ENCODE measurements around the gene SRSF12. TPM values are rescaled to one million over a fixed set of nuclear protein-coding genes. Genes with fewer than 3 reads are reported as not detected.

The SRSF12 gene
- total RNA-seq, 4 donors from 2014 or later = under 0.01 to 1.7 (median 0.60) TPM; not detected in 1

DNA sequence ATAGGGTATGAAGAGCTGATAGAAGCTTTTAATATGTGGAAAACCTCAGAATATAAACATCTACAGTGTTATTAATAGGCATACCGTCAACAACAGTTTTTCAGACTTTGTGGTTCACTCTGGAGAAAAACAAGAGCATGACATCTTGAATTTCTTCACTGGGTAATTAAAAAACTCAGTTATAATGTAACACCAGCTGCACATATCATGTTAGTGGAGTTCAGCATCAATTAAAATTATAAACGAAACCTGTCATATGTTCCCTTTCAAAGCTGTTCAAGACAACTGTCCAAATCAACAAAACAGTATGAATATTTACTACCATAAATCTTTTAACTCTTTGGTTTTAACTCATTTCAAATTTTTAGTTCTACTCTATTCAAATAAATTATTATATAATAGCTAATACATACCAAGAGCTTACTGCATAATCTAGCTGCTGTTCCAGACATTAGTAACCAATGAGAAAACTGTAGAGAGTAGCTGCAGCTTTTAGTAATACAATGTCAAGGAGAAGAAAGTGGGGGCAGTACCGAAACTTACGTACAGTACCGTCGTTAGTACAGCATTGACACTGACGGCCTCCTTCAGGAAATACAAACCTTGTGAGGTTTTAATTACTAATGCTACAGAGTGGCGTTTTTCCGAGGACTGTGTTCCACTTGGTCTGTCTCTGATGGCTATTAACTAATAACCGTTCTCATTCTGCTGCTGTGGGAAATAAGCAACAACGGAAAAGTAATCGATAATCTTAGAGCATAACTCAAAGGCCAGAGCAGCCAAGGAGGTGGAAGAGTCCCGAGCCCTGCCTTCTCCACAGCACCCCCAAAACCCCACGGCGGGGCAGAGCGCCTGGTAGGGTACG is 27.5 kb upstream of the SRSF12 start:
- Histone ChIP-seq H3K27ac (peak overlapping the region; percentile 67 to 93 (median 87)), H3K36me3 (no peaks in the 10 kb centered on the region), H3K4me1 (peaks cover 0 to 25% (median 8%) of the 10 kb centered on the region in 4 donors), H3K27me3 (no peaks in the 10 kb centered on the region), H3K4me3 (peak overlapping the region; percentile 76 to 99 (median 90)), H3K9me3 (no peaks in the 10 kb centered on the region)
- TF ChIP-seq EP300 (IDR thresholded peaks at IDR 0.05) = no peak
- TF ChIP-seq, protein P1, sequence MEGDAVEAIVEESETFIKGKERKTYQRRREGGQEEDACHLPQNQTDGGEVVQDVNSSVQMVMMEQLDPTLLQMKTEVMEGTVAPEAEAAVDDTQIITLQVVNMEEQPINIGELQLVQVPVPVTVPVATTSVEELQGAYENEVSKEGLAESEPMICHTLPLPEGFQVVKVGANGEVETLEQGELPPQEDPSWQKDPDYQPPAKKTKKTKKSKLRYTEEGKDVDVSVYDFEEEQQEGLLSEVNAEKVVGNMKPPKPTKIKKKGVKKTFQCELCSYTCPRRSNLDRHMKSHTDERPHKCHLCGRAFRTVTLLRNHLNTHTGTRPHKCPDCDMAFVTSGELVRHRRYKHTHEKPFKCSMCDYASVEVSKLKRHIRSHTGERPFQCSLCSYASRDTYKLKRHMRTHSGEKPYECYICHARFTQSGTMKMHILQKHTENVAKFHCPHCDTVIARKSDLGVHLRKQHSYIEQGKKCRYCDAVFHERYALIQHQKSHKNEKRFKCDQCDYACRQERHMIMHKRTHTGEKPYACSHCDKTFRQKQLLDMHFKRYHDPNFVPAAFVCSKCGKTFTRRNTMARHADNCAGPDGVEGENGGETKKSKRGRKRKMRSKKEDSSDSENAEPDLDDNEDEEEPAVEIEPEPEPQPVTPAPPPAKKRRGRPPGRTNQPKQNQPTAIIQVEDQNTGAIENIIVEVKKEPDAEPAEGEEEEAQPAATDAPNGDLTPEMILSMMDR (IDR thresholded peaks at IDR 0.05) = no peak
- TF ChIP-seq POLR2A (IDR thresholded peaks at IDR 0.05) = no peak
- 3 to 4% methylated on average over 13 to 17 of the region's 17 CpGs for WGBS, 2 donors
- DNase-seq (ENCODE audit: low spot score in 2 of 2) = no peak

DNA sequence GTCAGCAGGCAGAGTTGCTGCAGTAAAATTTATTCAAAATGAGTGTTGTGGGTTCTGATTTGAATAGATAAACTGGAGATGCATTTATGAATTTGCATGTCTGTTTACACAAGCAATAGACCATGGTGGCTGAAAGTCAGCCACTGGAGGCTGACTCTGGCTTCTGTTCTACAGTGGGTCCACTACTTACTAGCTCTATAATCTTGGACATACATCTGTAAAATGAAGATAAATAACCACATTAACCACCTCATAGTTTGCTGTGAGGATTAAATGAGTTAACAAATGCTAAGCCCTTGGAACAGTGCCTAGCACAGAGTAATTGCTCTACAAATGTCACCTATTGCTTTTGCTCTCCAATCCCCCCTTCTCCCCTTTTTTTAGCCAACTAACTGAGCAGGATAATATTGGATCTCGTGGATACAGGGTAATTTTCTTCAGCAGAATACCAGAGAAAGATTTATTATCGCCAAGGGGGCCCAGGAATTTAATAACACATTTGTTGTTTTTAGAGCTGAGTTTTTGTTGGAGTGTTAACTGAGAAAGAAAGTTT is 26.6 kb upstream of the SRSF12 start:
- Histone ChIP-seq H3K4me1 (peaks cover 0 to 25% (median 8%) of the 10 kb centered on the region in 4 donors), H3K27me3 (no peaks in the 10 kb centered on the region), H3K9me3 (no peaks in the 10 kb centered on the region), H3K27ac (peak overlapping the region in 2 of 4 donors; percentile 5 to 31), H3K36me3 (no peaks in the 10 kb centered on the region), H3K4me3 (no peak overlapping the region)
- DNase-seq (ENCODE audit: low spot score in 2 of 2) = no peak
- no peak for TF ChIP-seq POLR2A (IDR thresholded peaks at IDR 0.05)
- no peak for TF ChIP-seq EP300 (IDR thresholded peaks at IDR 0.05)
- TF ChIP-seq, protein P1 (IDR thresholded peaks at IDR 0.05) = no peak
- WGBS, 2 donors = 21 to 25% methylated on average over 2 of the region's 2 CpGs

DNA sequence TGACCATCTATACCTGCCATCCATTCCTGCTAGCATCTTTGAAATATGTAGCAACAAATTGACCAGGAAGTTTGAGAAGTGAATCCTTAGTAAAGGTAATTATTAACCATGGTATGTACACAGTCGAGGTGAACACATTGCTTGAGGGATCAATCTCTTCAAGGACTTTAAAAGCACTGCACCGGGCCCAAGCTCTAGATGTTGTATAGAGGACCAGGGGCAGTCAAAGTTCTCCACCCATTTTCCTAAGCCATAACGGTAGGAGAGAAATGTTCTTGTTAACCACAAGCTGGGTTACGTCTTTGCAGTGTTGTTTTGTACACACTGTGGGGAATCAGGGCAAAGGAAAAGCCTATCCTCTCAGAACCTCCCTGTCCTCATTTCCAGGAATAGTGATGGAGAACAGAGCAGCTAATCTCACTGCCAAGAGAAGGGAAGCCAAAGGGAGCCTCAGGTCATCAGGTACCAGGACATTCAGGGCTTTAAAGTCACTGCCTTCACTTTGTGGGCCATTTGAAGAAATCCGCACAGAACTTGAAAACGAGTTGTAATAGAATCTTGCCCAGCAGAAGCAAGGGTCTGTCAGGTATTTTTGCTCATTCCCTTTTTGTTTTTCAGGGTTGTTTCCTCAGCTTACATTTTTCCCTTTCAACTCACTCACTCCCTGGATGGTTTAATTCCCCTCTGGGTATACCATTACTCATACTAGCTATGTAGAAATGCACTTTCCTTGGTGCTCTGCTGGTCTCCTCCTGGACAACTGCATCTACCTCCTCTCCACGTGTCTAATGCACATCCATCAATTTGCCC is 22.7 kb upstream of the SRSF12 start:
- Histone ChIP-seq H3K9me3 (no peaks in the 10 kb centered on the region), H3K27ac (no peak overlapping the region), H3K4me1 (peaks cover 0 to 15% (median 4%) of the 10 kb centered on the region in 4 donors), H3K4me3 (no peak overlapping the region), H3K27me3 (no peaks in the 10 kb centered on the region), H3K36me3 (no peaks in the 10 kb centered on the region)
- DNase-seq (ENCODE audit: low spot score in 2 of 2) = no peak
- WGBS, 2 donors = 68 to 71% methylated on average over 7 of the region's 7 CpGs
- TF ChIP-seq, protein P1 (IDR thresholded peaks at IDR 0.05) = no peak
- TF ChIP-seq POLR2A (IDR thresholded peaks at IDR 0.05) = no peak
- TF ChIP-seq EP300 (IDR thresholded peaks at IDR 0.05) = no peak

DNA sequence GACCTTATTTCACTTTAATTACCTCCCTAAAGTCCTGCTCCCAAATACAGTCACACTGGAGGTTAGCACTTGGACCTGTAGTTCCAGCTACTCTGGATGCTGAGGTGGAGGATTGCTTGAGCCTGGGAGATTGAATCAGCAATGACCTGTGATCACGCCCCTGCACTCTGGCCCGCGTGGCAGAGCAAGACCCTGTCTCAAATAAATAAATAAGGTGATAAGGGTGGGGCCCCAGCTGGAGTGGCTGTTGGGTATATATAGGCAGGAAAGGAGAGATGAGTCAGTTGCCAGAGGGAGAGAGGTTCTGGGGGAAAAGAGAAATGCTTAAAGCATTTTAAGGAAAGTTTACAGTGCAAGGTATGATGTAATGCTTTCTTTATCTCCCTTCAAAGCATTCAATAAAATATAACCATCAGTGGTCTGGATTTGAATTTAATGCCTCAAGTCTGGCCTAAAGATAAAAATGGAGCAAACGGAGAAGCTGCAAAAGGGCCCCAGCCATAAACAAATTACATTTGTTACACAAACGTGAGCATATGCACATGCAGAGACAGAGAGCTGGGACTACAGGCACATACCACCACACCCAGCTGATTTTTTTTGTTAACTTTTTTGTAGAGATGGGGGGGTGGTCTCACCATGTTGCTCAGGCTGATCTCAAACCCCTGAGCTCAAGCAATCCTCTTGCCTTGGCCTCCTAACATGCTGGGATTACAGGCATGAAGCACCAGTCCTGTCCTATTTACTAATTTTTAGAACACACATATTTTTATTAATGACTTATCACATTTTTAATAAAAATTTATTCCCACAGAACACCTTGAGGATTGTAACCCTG is 21.9 kb upstream of the SRSF12 start:
- no peak for TF ChIP-seq EP300 (IDR thresholded peaks at IDR 0.05)
- TF ChIP-seq, protein P1 (IDR thresholded peaks at IDR 0.05) = no peak
- no peak for TF ChIP-seq POLR2A (IDR thresholded peaks at IDR 0.05)
- WGBS, 2 donors = 81% methylated on average over 5 of the region's 5 CpGs
- DNase-seq (ENCODE audit: low spot score in 2 of 2) = no peak

More for the DNA sequence above, 21.9 kb upstream of the SRSF12 start:
- no peaks in the 10 kb centered on the region for H3K9me3 ChIP-seq
- H3K27ac ChIP-seq = no peak overlapping the region
- no peaks in the 10 kb centered on the region for H3K27me3 ChIP-seq
- H3K36me3 ChIP-seq = no peaks in the 10 kb centered on the region
- no peak overlapping the region for H3K4me3 ChIP-seq
- H3K4me1 ChIP-seq = peaks cover 0 to 7% (median 3%) of the 10 kb centered on the region in 4 donors
